Skeletal muscle cell (primary cell): ENCODE measurements around the gene EHMT2.
"Not testable (repeated sequence)": the region's sequence is repeated elsewhere in the genome, so short reads cannot be mapped to it uniquely, and the experiment has no call there.

Experiments used
- DNase-seq: peaks from one replicate; pipeline ENCODE4 v3.0.0-alpha.2; 2010; ENCODE audit warnings: low read depth
- H3K4me3 ChIP-seq: 2 replicates; pipeline ENCODE4 v1.5.1; 2011; ENCODE audit warnings: low read depth, mild to moderate bottlenecking, control low read depth, low read length, moderate library complexity

The EHMT2 gene

DNA sequence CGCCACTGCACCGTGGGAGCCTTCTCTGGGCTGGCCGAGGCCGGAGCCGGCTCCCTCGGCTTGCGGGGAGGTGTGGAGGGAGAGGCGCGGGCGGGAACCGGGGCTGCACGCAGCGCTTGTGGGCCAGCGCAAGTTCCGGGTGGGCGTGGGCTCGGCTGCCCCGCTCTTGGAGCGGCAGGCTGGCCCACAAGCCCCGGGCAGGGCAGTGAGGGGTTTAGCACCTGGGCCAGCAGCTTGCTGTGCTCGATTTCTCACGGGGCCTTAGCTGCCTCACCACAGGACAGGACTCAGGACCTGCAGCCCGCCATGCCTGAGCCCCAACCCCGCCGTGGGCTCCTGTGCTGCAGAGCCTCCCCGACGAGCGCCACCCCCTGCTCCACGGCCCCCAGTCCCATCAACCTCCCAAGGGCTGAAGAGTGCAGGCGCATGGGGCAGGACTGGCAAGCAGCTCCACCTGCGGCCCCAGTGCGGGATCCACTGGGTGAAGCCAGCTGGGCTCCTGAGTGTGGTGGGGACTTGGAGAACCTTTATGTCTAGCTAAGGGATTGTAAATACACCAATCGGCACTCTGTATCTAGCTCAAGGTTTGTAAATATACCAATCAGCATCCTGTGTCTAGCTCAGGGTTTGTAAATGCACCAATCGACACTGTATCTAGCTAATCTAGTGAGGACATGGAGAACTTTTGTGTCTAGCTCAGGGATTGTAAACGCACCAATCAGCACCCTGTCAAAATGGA is 45.3 kb downstream of the EHMT2 start:
- not testable (repeated sequence) for H3K4me3 ChIP-seq, DNase-seq

DNA sequence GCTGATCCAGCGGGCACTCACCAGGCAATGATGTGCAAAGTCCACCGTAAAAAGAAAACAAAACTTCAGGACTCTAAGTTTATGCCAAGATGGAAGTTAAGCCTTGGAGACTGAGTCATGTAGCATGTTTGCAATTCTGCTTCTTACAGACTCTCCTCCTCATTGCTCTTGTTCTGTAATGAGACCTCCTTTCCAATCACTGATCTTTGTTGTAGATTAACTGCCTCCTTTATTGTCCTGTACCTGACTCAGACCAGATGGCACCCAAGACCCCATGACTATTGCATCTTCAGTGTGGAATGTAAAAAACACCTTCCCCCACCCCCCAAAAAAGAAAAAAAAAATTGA is 46.0 kb downstream of the EHMT2 start:
- no peak for DNase-seq

DNA sequence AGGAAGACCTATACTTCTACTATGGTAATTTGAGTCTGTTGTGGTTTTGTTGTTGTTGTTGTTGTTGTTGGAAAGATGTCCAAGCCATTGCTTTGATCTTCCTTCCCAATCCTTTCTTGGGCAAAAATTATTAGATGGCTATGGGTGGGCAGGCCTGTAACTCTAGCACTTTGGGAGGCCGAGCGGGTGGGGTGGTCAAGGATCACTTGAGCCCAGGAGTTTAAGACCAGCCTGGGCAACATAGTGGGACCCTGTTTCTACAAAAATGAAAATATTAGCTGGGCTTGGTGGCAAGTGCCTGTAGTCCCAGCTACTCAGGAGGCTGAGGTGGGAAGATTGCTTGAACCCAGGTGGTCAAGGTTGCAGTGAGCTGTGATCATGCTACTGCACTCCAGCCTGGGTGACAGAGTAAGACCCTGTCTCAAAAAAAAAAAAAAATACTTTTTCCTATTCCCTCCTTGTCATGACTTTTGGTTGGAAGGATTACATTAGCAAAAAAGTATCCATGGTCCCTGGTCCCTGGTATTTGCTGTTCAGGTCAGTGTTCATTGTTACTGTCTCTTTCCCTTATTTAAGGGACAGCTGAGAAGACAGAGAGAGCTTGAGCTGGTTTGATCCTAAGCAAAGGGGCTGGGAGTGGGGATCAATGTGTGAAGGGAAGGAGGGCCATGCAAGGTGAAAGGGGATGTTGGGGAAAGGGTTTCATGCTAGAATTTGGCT is 46.6 kb downstream of the EHMT2 start:
- no peak for DNase-seq
- no peak overlapping the region for H3K4me3 ChIP-seq

More for the DNA sequence above, 46.0 kb downstream of the EHMT2 start:
- no peak overlapping the region for H3K4me3 ChIP-seq

DNA sequence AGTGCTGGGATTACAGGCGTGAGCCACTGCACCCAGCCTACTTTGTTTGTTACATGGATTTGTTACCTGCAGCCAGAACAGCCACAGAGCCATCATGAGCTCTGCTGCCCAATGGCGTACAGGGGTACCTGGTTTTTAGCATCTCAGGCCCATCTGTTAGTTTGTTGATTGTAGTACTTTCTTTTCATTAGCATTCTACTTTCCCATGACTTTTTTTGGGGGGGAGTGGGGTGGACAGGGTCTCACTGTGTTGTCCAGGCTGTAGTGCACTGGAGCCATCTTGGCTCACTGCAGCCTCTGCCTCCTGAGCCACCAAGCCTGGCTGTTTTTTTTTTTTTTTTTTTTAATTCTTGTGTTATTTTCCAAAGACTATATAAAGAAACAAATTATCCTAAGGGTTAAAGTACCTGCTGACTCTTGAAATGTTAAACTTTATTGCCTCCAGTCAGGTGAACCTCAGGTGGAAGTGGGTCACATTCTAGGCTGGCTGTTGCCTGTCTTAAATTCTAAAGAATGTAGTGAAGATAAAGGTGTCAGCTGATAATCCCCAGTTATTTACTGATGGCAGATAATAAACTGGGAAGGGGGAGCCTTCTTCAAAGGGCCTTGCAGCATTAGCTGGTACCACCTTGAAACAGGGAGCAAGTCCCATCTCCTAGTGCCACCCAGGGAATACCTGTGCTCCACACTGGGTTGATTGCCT is 50.1 kb downstream of the EHMT2 start:
- H3K4me3 ChIP-seq: no peak overlapping the region
- DNase-seq: no peak

DNA sequence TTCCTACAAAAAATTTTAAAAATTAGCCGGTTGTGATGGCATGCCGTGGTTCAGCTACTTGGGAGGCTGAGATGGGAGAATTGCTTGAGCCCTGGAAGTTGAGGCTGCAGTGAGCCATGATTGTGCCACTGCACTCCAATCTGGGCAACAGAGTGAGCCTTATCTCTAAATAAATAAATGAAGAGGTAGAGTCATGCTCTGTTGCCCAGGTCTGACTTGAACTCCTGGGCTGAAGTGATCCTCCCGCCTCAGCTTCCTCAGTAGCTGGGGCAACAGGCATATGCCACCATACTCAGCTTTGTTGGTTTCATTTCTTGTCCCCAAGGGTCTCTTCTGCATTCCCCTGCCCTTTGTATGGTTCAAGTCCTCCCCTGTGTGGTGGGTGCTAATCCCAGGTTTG is 53.0 kb downstream of the EHMT2 start:
- DNase-seq: no peak
- H3K4me3 ChIP-seq: no peak overlapping the region

DNA sequence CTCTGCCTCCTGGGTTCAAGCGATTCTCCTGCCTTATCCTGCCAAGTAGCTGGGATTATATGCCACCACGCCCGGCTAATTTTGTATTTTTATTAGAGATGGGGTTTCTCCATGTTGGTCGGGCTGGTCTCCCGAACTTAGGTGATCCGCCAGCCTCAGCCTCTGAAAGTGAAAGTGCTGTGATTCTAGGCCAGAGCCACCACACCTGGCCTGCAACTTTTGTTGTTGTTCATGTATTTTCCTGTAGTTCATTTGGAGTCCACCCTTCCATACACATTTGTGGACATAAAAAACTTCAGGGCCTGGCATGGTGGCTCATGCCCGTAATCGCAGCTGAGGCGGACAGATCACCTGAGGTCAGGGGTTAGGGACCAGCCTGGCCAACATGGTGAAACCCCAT is 55.4 kb downstream of the EHMT2 start:
- DNase-seq: no peak
- H3K4me3 ChIP-seq: no peak overlapping the region

DNA sequence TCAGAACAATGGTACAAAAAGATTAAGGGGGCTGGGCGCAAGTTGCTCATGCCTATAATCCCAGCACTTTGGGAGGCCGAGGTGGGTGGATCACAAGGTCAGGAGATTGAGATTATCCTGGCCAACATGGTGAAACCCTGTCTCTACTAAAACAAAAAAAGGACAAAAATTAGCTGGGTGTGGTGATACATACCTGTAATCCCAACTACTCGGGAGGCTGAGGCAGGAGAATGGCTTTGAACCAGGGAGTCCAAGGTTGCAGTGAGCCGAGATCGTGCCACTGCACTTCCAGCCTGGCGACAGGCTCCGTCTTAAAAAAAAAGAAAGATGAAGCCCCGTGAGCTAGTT is 57.7 kb downstream of the EHMT2 start:
- not testable (repeated sequence) for DNase-seq, H3K4me3 ChIP-seq

DNA sequence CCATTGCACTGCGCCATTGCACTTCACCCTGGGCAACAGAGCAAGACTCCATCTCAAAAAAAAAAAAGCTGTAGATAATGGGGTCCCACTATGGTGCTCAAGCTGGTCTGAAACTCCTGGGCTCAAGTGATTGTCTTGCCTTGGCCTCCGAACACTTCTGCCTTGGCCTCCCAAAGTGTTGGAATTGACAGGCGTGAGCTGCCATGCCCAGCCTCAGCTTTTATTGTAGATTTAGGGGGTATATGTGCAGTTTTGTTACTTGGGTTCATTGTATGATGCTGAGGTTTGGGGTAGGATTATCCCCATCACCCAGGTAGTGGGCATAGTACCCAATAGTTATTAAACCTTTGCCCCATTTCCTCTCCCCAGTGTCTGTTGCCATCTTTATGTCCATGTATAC is 58.5 kb downstream of the EHMT2 start:
- no peak for DNase-seq
- H3K4me3 ChIP-seq: no peak overlapping the region

DNA sequence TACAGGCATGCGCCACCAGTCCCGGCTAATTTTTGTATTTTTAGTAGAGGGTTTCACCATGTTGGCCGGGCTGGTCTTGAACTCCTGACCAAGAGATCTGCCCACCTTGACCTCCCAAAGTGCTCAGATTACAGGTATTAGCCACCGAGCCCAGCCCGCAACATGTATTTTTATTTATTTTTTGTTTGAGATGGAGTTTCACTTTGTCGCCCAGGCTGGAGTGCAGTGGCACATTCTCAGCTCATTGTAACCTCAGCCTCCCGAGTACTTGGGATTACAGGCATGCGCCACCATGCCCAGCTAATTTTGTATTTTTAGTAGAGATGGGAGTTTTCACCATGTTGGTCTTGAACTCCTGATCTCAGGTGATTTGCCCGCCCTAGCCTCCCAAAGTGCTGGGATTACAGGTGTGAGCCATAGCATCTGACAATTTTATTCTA is 59.4 kb downstream of the EHMT2 start:
- not testable (repeated sequence) for DNase-seq, H3K4me3 ChIP-seq

DNA sequence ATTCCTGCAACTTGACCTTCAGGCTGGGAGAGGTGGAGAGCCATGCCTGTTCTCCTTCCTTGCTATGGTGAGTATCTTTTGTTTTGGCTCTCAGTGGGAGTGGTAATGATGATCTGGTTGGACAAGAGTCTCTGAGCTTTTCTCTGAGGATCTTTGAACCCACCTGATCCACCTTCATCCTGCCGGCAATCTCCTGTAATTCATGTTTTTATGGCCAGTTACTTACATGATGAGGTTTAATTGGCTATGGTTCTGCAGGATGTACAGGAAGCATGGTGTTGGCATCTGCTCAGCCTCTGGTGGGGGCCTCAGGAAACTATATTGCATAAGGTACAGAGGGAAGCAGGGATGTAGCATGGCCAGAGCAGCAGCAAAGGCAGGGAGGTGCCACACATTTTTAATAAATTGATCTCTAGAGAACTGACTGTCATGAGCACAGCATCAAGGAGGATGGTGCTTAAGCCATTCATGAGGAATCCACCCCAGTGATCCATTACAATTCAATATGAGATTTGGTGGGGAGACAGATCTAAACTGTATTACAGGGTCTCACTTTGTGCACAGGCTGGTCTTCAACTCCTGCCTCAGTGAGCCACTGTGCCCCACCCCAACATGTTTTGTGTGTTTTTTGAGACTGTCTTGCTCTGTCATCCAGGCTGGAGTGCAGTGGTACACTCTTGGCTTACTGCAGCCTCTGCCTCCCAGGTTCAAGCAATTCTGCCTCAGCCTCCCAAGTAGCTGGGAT is 60.0 kb downstream of the EHMT2 start:
- H3K4me3 ChIP-seq: peak overlapping the region; percentile 89
- DNase-seq: no peak

DNA sequence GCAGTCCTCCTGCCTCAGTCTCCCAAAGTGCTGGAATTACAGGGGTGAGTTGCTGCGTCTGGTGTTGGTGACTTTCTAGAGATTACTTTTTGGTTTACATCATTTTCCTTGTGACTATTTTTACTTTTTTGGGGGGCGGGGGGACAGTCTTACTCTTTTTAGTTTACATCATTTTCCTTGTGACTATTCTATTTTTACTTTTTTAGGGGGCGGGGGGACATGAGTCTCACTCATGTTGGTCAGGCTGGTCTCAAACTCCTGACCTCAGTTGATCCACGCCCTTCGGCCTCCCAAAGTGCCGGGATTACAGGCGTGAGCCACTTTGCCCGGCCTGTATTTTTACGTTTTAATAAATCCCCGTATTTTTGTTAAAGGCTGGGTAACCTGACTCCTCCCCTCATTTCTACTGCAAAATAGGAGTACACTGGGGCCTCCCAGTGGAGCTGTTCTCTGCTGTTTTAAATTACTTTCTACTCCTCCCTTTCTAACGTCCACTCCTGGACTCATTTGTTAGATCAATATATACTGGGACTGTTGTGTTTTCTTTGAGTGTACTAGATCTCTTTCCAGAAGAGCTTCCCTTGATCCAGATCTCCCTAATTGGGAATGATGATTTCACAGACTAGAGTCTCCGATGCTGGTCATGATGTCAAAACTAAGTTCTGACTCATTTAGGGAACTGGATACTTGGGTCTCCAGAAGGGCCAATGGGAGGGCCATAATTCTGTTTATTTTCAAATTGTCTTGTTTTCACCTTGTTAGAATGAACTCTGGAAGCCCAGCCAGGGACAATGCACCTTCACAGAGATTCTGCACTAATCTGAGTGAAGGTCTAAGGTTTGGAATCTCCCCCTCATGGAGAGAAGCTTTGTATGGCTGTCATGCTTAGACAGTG is 60.8 kb downstream of the EHMT2 start:
- DNase-seq: no peak
- peak overlapping the region; percentile 89 for H3K4me3 ChIP-seq

DNA sequence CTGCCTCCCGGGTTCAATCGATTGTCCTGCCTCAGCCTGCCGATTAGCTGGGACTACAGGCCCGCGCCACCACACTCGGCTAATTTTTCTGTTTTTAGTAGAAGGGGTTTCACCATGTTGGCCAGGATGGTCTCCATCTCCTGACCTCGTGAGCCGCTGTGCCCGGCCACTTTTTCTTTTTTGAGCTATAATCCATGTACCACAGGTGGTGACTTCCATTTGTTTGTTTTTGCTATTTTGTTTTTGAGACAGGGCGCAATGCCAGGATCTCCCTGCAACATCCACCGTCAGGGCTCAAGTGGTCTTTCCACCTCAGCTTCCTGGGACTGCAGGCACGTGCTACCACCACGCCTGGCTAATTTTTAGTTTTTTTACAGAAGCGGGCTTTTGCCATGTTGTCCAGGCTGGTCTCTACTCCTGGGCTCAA is 61.4 kb downstream of the EHMT2 start:
- peak overlapping the region; percentile 89 for H3K4me3 ChIP-seq

DNA sequence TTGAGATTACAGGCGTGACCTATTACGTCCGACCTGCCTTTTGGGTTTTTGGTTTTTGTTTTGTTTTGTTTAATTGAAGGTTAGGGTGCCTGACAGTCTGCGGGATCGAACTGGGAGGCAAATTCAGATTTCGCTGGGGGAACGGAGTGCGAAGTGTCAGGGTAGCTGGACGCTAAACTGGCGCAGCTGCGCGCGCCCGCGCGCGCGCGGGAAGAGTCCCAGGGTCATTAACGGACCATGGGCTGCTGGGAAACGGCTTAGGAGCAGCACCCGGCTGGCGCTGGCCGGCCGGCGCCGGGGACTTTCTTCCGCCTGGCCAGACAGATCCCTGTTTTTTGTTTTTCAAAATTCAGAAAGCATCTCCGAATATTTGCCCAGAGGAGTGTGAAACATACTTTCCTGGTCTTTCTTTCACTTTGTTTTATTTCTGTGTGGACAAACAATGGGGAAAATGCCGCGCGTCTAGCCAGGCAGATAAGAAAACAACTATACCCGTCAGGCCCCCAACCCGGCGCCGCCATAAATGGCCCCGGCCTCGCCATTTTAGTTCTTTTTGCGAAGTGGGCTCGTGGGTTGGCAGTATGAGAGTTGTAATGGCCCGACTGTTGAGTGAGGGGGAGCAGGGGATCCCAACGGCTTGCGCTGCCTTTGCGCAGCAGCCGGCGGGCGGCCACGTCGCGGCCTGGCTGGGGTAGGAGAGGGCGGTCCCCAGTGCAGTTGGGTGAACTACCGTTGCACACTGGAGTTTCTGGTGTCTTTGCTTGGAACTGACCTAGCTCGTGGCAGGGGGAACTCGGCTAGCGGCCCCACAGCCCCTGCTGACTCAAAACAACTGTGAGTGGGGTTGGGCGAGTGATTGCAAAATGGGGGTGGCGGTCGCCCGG is 62.9 kb downstream of the EHMT2 start:
- H3K4me3 ChIP-seq: peak overlapping the region; percentile 89

More for the DNA sequence above, 61.4 kb downstream of the EHMT2 start:
- no peak for DNase-seq

DNA sequence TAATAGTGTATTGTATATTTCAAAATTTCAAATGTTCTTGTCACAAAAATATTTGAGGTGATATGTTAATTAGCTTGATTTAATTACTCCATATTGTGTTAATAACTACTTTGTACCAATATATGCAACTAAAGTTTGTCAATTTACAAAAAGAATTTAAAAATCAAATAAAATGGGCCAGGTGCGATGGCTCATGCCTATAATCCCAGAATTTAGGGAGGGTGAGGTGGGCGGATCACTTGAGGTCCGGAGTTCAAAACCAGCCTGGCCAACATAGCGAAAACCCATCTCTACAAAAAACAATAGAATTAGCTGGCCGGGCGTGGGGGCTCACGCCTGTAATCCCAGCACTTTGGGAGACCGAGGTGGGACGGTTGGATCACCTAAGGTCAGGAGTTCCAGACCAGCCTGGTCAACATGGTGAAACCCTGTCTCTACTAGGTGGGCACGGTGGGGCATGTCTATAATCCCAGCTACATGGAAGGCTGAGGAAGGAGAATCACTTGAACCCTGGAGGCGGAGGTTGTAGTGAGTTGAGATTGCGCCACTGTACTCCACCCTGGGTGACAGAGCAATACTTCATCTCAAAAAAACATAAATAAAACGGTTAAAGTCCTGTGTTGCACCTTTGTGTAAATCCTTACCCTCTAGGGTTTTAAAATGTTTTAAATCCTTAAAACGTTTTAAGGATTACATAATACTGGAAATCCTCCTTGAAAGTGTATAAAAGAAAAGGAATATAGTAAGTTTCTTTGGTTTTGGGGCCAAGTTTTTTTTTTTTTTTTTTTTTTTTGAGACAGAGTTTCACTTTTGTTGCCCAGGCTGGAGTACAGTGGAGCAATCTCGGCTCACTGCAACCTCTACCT is 65.9 kb downstream of the EHMT2 start:
- no peak for DNase-seq
- peak overlapping the region; percentile 55 for H3K4me3 ChIP-seq

More for the DNA sequence above, 62.9 kb downstream of the EHMT2 start:
- DNase-seq: peak; percentile 55

DNA sequence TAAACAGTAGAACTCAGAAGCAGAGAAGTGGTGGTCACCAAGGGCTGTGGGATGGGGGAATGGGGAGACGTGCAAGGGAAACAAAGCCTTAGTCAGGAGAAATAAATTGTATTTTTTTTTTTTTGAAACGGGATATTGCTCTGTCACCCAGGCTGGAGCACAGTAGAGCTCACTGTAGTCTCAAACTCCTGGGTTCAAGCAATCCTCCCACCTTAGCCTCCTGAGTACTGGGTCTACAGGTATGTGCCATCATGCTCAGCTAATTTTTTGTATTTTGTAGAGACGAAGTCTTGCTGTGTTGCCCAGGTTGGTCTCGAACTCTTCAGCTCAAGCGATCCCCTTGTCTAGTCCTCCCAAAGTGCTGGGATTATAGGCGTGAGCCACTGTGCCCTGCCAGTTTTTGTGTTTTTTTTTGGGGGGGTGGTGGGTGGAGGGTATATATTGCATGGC is 66.6 kb downstream of the EHMT2 start:
- peak overlapping the region; percentile 55 for H3K4me3 ChIP-seq
- no peak for DNase-seq
